Central memory CD4-positive, alpha-beta T cell (primary cell): ENCODE results near the gene EIF4G3.

ENCODE experiments used
- DNase-seq: peaks from one replicate; pipeline ENCODE4 v3.0.0; 2022

The EIF4G3 gene

DNA sequence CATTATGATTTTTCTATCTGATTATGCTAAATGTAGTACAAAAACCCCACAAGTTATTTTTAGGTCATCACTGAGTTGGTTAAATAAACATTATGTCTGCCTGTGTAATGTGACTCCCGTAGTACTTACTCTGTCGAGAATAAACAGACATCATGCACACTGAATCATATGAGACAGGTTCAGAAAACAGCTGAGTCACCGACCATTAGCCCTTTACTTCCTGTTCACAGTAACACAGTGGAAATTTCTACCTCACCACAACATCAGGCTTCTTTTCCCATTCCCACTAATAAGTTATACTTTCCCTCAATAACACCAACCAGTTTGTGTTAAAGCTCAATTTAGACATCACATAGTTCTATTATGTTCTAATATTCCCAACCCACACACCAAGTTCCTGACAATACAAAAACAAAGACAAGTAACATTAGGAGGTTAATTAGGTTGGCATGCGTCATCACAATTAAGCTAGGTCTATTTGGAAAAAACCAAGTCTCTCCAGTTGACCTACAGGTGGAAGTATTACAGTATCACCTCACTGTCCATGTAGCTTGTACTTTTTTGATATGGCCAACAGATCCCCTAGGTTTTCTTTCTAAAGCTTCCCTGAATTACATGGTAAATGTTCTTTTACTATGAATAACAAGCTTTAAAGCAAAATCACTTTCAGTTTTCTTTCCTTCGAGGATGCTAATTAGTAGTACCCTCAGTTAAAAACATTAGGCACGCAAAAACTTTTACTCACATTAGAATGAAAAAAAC lies 154.2 kb downstream of the EIF4G3 start:
- peak; percentile 21 for DNase-seq

DNA sequence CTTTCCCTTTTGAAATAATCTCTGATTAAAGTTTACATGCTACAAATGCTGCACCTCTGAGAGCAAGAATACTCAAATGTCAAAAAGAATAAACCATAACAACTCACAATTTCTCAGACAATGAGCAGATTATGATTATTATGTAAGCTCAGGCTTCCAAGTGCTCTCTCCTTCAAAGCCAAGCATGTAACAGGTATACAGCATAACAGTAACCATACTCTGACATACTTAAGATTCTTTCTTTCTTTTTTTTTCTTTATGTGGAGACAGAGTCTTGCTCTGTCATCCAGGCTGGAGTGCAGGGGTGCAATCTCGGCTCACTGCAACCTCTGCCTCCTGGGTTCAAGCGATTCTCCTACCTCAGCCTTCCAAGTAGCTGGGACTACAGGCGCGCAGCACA lies 155.4 kb downstream of the EIF4G3 start:
- no peak for DNase-seq

DNA sequence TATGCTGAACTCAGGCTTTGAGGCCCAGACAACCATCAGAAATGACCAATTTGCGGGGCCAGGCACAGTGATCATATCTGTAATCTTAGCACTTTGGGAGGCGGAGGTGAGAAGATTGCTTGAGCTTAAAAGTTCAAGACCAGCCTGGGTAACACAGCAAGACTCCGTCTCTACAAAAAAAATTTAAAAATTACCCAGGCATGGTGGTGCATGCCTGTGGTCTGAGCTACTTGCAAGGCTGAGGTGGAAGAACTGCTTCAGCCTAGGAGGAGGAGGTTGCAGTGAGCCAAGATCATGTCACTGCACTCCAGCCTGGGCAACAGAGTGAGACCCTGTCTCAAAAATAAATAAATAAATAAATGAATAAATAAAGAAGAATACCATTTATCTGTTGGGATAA lies 156.5 kb downstream of the EIF4G3 start:
- no peak for DNase-seq

DNA sequence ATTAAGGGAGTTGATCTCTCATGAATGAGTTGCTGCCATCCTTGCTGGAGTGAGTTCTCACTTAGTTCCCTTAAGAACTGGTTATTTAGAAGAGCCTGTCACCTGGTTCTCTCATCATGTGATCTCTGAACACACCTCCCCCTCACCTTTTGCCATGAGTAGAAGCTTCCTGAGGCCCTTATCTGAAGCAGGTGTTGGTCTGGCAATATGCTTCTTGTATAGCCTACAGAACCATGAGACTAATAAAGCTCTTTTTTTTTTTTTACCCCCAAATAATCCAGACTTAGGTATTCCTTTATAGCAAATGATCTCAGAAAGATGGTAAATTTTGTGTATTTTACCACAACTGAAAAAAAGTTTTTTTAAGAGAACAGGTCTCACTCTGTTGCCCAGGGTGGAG lies 158.0 kb downstream of the EIF4G3 start:
- DNase-seq = no peak

DNA sequence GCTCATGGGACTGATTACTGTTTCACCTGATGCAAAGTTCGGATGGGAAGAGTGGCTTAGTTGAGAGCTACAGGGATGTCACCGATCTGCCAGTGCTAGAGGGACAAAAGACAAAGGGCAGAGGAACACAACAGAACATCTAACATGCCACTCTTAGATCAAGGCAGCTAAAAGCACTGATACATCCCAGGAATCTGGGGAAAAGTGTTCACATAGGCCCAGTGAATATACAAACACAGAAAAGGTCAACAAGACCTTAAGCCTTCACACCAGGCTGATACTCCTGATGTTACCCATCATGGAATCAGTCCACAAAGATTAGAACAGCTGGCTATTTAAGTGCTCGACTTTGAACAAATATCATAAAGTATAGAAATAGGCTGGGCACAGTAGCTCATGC lies 163.2 kb downstream of the EIF4G3 start:
- DNase-seq = no peak

DNA sequence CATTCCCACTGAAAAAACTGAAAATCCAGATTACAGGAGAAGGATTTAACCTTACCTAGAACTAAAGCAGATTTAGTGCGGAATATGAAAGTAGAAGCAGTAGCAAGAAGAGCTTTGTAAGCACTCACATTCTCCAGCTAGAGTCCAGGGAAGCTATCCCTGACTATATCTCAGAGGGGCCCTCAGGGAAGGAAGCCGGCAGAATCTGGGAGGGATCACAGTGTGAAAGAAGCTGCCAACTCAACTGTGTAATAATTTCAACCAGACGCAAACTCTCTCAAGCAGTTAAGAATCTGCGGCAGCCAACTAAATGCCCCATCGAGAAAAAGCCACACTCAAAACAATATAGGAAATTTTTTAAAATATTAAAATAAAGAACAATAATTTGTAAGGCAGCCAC lies 163.8 kb downstream of the EIF4G3 start:
- no peak for DNase-seq

DNA sequence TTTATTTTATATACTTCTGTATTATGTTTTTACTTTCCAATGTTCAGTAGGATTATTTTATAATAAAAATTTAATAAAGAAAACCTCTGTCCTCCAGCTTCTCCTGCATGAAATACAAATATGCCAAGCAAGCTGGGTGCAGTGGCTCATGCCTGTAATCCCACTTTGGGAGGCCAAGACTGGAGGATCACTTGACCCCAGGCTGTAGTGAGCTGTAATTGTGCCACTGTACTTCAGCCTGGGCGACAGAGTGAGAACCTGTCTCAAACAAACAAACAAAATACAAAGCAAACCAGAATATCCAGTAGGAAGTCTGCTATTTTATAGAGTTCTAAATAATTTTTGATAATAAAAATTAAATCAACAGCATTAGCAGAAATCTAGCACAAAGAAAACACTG lies 168.8 kb downstream of the EIF4G3 start:
- no peak for DNase-seq

DNA sequence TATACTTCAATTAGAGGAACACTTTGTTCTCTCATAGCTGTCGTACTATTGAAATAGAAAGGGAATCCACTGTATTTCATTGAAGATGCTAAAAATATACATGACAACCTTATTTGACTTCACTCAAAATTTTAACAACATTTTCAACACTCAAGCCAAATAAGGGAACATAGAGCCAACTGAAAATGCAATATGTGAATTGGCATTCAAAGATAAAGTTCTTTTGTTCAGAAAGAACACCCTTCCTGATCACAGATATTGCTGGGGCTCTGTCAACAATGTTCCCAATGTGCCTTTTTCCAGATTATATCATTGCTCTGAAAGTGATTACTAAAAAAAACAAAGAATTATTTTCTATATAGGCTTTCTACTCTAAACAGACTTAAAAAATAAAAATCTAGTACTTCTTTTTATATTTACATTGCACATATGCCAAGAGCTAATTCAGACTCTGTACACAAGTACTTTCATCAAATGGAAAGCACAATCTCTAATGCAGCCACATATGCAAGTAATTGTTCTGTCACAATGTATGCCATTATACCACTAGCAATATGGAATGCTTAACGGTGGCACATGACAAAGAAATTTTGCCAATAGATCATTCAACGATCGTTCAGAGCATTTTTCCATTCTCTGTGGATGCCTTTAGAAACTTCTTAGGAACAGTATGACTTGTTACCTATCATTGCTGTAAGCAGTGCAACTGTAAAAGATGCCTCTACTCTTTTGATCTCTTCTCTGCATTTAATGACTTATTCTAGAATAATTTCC lies 171.0 kb downstream of the EIF4G3 start:
- no peak for DNase-seq

DNA sequence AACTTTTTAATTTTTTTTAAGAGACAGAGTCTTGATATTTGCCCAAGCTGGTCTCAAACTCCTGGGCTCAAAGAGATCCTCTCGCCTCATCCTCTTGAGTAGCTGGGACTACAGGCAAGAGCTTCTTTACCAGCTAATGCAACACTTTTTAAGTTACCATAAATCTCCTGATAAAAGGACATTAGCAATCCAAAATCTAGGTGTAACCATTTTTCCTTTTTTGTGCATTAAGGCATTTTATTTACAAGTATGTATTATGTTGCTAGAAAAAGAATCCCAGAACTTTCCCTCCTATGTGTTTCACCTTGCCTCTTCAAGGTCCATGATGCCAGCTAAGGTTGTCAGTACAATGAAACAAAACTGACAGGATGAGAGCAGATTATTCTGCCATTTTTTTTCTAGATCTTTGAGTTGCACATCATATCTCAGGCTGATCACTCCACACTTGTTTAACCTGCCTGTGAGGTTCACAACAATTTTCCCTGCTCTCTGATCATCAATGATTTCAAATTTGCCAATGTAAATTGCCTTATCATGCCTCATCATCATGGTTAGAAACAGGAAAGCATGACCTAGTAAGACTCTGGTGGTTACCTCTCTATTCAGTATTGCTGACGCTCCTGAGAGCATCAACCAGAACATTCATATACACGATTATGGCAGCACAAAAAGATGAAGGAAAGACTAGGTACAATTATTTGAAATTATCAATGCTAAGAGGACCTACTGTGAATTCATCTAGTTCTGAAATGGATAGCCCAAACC lies 173.2 kb downstream of the EIF4G3 start:
- DNase-seq = no peak

DNA sequence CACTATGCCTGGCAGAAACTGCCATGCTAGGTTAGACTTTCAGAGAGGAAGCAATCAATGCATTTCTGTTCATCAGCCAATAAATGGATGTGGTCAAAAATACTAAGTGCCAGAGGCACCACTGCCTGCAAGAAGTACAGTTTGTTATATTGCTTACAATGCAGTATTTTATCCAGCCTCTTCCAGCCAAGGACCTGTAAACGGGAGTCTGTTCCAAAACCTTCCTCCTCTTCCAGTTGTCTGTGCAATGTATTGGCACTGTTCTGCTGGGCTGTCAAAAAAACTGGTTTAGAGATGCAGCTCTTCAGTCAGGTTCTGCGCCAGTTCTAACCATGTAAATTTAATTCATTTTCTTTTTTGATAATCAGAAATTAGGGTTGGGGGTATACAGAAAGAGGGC lies 175.7 kb downstream of the EIF4G3 start:
- DNase-seq = no peak

DNA sequence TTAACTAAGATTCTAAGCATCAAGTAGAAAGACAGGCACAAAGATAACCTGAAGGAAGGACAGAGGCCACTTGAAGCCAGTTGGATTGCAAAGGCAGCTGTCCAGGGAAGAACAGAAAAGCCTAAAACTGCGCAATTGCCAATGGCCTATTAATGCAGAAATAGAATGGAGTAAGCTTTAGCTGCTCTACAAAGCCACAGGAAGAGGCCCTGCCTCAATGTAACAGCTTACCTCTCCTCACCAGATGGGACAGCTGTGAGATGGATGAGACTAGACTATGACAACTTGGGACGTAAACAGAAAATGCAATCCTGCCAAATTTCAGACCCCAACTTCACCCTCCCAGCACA lies 176.5 kb downstream of the EIF4G3 start:
- DNase-seq = no peak

DNA sequence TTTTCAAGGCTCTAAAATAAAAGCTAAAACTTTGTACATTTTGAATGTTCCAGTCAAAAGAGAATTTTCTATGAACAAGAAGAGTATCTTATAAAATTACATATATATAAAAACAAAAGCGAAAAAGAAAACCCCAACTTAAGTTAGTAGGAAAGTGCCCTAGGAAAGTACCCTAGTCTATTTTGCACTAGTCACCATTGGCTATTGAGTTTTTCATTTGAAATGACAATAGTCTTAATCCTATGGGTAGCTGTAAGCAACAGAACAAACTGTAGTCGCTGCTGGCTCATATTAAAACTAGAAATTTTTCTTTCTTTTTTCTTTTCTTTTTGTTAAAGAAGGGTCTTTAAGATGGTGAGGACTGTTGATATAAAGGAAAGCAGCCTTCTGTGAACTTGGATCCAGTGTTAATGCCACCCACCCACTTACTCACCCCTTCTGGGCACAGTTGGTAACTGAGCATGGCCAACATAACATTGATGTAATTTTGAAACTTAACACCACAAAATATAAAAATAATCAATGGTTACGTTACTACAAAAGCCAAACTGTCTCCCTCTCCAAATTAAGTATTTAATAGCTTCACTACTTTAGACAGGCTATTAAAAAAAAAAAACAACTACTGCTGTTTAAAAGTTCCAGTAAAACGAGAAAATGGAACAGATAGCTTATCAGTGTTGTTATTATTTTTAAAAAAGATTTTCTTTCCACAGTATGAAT lies 177.0 kb downstream of the EIF4G3 start:
- DNase-seq = no peak

DNA sequence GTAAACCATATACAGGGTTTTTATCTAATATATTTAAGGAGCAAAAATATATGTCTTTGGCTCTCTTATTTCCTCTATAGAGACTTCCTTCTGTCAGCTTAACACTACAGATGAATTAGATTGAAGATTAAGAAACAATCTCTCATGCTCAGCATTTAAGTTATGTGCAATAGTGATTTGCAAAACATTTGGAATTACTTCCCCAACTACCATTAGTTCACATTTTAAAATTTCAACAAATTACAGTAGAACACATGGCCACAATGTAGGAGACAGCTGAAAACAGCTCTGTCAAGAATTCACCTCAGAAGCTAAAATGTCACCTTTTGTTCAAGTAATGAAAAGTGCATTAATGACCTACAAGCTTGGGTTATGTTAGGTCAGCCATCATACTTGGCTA lies 177.9 kb downstream of the EIF4G3 start:
- DNase-seq = no peak

DNA sequence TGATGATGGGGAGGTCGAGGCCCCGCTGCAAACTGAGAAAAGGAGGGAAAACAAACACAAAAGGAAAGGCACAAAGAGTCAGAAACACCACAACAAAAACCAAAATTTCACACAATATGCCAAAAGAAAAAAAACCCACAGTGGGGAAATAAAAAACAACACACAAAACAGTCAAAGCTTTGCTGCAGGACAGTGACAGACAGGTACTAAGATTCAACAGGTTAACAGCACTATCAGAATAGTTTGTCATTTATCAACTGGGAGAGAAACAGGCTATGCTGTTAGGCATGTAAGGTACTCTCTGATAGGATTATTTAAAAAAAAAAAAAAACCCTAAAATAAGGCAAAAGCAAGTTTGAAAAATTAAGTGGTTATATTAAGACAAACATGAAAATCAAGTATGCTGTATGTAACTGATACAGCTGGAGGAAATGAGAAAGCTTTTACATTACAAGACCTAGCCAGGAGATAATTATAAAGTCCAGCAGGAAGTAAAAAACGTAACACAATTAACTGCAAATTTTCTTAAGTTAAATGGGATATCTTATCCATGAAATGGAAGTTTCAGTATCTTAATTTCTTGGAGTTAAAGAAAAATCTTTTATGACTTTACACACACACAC lies 179.0 kb downstream of the EIF4G3 start:
- DNase-seq = no peak

DNA sequence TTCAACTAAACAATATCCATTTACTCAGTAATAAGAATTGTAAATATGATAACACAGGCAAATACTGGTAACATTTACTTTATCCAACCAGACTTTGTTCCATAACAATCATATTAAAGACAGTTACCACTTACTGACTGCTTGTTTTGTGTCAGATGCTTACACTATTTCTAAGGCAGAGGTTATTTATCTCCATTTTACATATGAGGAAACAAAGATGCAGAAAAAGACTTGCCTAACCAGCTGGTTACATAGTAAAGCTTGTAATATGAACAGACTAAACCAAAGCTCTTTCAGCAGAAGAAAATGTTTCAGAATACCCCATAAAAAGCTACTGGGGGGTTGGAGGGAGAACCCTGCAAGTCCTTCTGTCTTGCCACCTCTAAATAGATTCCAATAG lies 180.1 kb downstream of the EIF4G3 start:
- no peak for DNase-seq

DNA sequence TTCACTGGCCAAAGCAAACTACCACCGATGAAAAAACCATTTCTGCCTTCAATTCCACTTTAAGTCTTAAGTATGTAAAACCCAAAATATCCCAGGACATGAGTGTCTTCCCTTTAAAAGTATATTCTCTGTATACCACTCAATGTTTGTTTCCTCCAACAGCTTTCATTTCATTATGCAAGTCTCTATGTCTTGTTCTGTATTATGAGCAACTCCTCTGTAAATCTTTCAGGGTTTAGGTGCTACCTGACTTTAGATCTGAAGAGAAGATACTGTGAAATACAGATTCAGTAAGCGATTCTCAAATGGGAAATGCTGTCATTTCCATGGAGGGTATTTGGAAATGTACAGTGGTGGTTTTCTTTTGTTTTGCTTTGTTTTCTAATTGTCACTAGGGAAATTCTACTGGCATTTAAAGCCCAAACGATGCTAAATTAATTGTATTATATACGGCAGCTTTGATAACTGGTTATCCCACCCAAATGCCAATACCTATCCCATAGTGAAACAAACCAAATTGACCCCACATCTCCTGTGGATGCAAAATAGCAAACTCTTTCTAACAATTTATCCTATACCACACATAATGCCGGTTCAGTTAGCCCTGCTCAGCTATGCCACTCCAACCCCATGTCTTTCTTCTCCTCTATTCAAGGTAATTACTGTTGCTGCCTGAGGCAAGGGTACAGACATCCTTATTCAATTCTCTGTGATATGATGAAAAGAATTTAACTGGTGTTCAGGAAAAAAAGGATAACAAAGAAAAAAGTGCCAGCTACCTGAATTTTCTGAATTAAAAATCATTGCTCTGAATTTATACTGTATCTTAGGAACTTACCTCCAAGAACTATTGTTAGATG lies 182.8 kb downstream of the EIF4G3 start:
- DNase-seq = no peak

DNA sequence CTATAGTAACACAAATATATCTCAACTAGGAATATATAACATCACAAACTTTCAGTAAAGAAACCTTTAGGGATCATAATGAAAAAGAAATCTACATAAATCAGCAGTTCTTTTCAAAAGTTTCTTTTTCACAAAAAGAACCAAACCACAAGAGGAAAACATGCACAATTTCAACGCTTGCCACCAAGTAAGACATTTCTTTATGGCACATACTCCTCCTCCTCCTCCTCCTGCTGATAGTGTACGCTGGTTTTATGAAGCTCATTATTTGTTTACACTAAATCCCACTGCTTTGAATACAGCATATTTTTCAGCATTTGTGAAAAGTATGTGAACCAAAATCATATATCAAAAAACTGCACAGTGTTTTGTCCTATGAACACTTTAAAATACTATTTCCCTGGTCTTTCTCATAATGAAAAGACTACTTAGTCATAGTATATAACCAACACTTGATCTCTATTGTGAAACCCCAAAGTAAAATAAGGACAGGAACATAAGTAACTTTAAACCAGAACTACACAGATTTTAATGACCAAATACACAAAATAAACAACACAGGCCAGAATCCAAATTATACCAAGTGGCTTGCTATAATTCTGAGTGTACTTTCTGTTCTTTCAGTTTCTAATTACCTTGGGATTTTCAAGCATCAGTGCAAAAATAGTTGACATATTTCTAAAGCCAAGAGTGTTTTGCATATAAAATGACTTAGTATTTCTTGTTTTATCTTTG lies 184.2 kb downstream of the EIF4G3 start:
- DNase-seq = no peak

DNA sequence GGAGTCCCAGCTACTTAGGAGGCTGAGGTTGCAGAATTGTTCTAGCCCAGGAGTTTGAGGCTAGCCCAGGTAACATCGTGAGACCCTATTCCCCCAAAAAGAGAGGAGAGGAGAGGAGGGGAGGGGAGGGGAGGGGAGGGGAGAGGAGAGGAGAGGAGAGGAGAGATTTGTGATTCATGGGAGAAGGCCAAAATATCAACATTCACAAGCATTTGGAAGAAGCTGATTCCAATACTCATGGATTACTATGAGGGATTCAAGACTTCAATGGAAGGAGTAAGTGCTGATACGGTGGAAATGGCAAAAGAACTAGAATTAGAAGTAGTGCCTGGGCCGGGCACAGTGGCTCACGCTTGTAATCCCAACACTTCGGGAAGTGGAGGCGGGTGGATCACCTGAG lies 187.8 kb downstream of the EIF4G3 start:
- no peak for DNase-seq

DNA sequence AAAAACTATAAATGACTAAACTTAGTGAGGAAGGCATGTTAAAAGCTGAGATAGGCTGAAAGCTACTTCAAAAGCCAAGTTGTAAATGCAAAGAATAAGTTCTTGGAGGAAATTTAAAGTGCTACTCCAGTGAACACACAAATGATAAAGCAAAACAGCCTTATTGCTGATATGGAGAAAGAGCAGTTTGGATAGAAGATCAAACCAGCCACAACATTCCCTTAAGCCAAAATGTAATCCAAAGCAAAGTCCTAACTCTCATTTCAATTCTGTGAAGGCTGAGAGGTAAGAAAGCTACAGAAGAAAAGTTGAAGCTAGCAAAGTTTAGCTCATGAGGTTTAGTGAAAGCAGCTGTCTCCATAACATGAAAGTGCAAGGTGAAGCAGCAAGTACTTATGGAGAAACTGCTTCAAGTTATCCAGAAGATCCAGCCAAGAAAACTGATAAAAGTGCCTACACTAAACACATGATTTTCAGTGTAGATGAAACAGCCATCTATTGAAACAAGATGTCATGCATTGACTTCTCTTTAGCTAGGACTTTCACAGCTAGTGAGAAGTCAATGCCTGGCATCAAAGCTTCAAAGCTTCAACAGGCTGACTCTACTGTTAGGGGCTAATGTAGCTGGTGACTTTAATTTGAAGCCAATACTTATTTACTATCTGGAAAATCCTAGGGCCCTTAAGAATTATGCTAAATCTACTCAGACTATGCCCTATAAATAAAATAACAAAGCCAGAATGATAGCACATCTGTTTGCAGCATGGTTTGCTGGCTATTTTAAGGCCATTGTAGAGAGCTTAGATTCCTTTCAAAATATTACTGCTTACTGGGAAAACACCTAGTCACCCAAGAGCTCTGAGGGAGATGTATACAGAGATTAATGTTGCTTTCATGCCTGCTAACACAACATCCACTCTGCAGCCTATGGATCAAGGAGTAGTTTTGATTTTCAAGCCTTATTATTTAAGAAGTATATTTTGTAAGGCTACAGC lies 188.6 kb downstream of the EIF4G3 start:
- no peak for DNase-seq
